Activated CD8-positive, alpha-beta memory T cell treated with anti-CD3 and anti-CD28 coated beads for 48 hours (primary cell): Measurements from ENCODE around the gene SH3BGRL.
"Not testable (repeated sequence)": the region's sequence is repeated elsewhere in the genome, so short reads cannot be mapped to it uniquely, and the experiment has no call there.

Experiments
- DNase-seq, 3 experiments: peaks; one replicate each; pipeline ENCODE4 v3.0.0-alpha.2; 2020; ENCODE audit warnings: low read depth in 2 of 3, low spot score in 2 of 3

SH3BGRL gene

DNA sequence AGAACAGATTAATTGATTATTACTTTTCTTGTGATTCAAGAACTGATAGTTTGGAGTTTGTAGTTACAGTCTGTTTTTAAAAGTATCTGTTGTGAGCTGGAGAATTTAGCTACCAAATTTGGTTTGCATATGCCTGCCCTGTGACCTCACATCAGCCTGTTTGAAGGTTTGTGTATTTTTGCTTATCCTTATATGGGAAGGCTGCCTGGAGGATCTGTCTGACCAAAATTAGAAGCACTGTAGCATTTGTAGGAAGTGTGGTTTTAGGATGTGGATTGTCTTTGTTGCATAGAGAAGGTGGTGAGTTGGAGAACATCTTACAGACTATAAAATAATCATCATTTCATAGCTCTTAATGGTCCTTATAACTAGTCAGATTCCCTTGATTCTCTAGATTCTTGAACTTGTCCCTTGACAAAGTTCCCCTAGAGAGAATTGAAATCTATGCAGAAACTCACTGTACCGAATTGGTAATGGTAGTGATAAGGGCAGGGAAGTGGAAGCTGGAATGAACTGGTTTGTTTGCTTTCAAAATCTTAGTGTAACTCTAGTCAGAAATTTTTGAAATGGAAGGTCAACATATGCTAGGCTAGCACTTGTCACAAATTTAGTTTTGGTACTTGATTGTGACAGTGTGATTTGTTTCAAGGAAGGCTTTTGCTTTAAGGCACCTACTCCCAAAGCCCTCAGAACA is 57.3 kb downstream of the SH3BGRL start:
- DNase-seq: no peak

DNA sequence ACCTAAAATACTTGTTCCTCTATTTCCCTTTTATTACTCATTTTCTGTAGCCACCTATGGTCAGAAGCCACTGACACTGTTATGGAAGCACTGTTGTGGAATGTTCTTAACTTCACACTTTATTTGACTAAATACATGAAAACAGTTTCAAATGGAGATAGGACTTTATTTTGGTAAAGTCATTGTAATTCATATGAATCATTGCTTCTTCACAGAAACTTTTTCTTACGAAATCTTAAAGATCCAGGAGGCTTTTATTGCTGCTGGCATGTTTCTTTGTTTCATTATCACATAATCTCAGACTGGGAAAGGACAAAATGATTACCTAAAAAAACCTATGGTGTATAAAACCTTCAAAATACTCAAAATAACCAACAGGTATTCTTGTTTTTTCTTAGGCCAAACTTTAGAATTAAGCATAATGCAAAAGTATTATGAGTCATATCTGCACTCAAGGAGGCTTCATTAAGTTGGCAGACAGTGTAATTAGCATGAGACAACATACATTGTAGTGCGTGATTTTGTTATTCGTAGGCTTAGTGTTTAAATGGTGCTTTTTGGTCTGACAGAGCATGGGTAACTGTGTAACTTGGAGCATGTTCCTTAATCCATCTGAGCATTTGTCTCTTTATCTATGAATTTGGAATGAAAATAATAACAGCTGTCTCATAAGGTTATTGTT is 58.0 kb downstream of the SH3BGRL start:
- no peak for DNase-seq

DNA sequence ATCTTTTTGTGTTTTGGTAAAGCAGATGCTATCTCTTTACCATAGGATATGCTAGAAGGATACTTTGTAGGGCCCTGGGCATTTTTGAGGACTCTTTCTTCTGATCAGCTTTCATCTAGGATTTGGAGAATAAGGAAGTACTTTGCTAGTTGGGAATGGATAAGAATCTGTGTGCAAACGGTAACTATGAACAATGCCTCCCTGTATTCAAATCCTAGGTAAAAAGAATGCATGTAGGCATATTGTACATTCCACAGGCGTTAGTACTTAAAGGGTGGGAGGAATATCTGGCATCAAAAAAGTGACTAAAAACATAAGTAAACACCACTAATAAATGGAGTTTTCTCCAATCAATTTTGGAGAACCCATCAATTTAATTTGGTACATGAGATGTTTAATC is 59.7 kb downstream of the SH3BGRL start:
- no peak for DNase-seq

DNA sequence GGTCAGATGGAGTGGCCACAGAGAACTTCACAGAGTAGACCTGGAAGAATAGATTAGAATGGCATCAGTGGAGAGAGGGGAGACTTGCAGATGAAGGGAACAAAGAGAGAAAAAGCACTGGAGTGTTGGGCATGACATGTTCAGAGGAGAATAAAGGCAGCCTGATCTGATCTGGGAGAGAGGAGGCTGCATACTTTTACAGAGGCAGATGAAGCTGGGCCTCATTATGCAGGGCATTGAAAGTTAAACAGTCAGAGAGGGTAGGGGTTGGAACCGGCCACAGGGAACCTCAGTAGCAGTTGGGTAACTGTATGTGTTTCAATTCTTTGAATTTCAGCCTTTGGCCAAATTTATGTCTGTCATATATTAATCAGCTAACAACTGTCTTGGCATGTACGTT is 61.2 kb downstream of the SH3BGRL start:
- no peak for DNase-seq

DNA sequence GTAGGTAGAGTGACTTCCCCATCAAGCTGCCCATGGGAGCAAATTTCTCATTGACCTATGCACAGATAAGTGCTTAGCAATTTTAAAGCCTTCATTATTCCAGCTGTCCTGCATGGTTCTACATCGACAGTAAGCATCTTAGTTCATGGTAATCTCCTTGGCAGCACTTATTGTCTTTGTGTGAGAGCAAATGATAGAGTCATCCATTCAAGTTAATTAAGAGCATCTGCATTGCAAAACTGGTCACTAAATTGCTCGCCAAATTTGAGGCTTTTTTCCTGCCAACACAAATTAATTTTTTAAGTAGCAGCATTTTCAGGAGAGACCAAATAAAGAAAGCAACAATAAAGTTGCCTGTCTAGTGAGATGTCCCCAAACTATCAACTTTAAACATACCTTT is 76.7 kb downstream of the SH3BGRL start:
- DNase-seq: no peak

DNA sequence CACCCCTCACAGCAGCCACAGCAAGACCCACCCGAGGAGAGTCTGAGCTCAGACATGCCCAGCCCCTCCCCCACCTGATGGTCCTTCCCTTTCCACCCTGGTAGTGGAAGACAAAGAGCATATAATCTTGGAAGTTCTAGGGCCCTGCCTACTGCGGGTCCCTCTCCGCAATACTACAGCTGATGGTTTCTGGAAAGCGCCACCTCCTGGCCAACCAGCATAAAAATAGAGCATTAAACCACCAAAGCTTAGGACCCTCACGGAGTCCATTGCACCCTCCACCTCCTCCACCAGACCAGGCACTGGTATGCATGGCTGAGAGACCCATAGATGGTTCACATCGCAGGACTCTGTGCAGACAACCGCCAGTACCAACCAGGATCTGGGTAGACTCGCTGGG is 78.2 kb downstream of the SH3BGRL start:
- no peak for DNase-seq

DNA sequence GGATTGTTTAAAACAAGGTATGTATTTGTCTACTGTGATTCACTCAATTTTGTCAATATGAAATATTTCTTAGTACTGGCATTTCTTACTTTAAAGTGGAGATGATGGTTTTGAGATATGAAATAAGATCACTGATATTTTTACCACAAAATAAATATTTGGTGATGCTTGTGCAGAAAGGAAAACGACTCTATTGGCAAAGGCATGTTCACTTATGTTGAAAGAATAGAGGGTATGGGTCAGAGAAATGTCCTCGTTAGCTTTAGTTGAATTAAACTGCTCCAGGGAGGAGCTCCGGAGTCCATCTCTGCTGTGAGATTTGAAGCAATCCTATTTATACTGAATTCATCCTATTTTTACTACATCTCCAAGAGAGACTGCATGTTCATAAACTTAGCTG is 84.2 kb downstream of the SH3BGRL start:
- no peak for DNase-seq

DNA sequence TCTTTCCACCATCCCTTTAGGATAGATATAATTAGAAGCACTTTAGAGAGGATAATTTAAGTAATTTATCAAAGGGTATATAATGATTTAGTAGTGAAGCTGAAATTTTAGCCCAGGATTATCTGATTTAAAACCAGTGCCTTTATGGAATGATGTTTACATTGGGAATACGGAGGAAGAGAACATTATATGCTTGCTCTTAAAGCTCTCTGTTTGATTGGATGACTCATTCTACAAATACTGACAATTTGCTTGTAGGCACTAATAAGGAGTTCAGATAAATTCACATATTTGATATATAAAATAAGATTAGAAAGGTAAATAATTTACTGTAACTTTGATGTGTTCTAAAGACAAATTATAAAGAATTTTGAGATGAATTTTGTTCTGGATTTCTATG is 84.7 kb downstream of the SH3BGRL start:
- DNase-seq: no peak

DNA sequence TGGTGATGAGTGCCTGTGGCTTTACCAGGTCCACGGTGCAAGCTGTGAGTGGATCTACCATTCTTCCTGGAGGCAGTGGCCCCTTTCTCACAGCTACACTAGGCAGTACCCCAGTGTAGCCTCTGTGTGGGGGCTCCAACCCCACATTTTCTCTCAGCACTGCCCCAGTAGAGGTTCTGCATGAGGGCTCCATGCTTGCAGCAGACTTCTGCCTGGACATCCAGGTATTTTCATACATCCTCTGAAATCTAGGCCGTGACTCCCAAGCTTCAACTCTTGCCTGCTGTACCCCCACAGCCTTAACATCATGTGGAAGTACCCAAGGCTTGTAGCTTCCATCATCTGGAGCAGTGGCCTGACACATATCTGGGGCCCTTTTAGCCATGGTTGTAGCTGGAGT is 90.1 kb downstream of the SH3BGRL start:
- DNase-seq: no peak

DNA sequence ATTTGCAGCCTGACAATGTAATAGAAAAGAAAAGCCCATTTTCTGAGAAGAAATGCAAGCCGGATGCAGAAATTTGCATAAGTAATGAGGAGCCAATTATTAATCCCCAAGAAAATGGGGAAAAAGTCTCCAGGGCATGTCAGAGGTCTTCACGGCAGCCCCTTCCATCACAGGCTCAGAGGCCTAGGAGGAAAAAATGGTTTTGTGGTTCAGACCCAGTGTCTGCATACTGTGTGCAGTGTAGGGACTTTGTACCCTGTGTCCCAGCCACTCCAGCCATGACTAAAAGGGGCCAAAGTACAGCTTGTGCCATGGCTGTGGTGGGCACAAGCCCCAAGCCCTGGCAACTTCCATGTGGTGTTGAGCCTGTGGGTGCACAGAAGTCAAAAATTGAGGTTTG is 92.2 kb downstream of the SH3BGRL start:
- no peak for DNase-seq

DNA sequence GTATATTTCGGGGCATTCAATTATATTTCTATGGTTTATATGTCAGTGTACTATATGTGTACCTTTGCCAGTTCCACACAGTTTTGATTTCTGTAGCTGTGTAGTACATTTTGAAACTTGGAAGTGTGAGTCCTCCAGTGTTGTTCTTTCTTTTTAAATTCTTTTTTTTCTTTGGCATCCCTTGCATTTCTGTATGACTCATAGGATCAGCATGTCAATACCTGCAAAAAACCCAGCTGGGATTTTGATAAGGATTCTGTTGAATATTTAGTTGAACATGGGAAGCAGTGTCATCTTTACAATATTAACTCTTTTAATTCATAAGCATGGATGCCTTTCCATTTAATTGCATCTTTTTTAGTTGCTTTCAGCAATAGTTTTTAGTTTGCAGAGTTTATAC is 100.0 kb downstream of the SH3BGRL start:
- no peak for DNase-seq

DNA sequence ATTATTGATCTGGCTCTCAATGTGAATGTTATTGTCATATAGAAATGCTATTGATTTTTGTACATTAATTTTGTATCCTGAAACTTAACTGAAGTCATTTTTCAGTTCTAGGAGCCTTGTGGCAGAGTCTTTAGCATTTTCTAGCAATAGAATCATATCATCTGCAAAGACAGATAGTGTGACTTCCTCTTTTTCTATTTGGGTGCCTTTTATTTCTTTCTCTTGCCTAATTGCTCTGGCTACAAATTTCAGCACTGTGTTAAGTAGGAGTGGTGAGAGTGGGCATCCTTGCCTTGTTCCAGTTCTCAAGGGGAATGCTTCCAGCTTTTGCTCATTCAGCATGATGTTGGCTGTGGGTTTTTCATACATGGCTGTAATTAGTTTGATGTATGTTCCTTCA is 102.7 kb downstream of the SH3BGRL start:
- no peak for DNase-seq

DNA sequence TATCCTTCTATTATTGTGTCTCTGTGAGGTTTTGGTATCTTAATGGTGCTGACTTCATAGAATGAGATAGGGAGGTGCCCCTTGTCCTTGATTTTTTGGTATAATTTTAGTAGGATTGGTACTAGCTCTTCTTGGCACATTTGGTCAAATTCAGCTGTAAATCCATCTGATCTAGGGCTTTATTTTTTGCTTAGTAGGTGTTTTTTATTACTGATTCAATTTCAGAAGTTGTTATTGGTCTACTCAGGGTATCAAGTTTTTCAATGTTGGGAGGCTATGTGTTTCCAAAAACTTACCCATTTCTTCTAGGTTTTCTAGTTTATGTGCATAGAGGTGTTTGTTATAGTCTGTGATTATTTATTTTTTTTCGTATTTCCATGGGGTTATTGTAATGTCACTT is 103.3 kb downstream of the SH3BGRL start:
- DNase-seq: no peak

DNA sequence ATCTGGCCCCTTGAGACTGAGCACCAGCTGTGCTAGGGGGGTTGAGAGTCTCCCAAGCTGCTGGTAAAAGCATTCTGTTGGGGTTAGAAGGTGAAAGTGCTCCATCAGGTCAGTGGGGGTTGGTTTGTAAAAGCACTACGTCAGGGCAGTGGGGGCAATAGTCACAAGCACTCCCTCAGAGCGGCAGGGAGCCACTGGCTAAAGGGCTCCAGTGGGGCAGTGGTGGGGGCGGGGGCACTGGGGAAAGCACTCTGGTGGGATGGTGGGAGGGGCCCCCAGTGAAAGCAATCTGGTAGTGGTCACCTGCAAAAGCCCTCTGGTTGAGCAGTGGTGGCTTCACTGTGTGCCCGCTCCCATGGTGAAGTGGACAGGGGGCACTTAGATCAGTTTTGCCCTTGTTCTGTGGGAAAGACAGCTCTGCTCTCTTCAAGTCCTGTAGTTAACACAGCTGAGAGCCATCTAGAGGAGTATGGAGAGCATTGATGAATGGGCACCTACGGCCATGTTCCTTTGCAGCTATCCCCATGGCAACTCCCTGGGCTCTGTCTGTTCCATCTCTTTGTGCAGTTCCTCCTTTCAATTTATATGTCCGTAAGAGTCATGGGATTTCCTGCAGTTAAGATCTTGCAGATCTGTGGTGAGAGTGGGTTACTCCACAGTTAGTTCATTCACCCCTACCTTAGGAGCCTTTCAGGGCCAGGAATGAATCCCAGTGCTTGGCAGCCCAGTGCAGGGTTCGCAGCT is 106.4 kb downstream of the SH3BGRL start:
- DNase-seq: no peak

DNA sequence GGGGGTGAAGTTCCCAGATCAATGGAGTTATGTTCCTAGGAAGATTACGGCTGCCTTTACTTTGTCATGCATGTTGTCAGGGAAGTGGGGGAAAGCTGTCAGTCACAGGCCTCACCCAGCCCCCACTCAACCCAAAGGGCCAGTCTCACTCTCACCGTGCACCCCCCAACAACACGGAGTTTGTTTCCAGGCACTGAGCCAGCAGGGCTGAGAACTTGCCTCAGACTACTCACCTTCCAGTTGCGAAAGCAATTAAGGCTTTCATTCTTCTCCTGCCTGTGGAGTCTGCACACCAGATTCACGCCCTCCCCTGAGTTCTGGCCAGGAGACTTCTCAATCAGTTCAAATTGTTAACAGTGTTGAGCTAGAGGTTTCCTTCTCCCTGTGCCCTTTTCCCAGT is 114.3 kb downstream of the SH3BGRL start:
- DNase-seq: no peak

DNA sequence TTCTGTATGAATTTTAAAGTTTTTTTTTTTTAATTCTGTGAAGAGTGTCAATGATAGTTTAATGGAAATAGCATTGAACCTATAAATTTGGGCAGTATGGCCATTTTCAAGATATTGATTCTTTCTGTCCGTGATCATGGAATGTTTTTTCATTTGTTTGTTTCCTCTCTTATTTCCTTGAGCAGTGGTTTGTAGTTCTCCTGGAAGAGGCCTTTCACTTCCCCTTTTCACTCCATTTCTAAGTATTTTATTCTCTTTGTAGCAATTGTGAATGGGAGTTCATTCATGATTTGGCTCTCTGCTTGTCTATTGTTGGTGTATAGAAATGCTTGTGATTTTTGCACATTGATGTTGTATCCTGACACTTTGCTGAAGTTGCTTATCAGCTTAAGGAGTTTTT is 129.8 kb downstream of the SH3BGRL start:
- DNase-seq: not testable (repeated sequence)

DNA sequence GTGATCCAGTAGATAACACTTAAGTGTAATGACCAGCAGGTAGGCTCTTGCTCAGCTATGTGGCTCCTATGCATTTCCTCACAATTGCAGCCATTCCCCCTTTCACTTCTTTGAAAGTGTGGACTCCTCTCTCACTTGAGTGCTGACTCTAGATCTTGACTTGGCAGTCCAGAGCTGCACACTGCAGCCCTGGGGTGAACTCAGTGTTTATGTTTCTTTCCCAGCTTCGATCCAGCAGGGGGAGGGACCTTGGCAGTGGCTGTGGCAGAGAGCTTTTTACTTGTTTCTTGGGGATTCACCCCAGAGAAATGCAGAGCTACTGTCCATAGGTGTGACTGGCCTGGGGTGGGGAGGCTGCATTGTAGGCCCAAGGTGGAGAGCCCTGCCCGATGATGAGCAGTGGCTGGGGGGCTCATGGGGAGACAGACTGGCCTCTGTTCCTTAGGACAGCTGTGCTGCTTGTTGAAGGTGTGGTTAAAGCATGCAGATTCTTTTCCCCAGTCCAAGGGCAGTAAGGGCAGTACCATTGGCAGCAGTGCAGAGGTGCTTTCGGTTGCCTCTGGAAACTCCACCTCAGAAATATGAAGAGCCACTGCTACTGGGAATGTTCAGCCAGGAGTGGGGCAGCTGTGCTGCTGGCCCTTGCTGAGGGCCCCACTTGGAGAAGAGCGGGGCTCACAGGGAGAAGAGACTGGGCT is 134.7 kb downstream of the SH3BGRL start:
- no peak for DNase-seq

DNA sequence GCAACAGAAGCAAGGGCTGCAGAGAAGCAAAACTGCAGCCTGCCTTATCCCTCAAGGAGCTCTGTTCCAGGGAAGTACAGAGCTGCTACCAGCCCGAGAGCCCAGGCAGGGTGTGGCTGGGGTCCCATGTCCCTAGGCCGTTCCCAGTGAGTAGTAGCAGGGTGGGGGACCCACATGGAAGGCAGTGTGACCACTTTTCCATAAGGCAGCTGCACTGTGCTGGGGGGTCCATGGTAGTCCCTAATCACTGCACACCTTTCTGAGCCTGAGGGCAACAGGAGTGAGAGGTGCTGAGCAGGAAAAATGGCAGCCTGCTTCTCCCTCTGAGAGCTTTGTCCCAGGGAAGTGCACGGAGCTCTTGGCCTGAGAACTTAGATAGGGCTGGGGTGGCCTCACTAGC is 135.9 kb downstream of the SH3BGRL start:
- no peak for DNase-seq

DNA sequence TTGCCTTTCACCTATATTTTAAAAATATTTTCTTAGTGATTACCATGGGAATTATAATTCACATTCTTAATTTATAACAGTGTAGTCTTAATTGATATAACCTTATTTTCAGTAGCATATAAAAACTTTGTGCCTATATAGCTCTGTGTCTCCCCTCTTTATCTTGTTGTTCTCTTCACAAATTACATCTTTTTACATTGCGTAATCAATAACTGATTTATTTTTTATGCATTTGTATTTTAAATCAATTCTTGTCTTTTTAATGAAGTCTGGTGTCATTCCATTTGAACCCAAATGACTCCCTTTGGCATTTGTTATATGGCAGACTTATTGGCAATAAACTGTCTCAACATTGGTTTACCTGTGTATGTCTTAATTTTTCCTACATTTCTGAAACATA is 137.0 kb downstream of the SH3BGRL start:
- DNase-seq: no peak

DNA sequence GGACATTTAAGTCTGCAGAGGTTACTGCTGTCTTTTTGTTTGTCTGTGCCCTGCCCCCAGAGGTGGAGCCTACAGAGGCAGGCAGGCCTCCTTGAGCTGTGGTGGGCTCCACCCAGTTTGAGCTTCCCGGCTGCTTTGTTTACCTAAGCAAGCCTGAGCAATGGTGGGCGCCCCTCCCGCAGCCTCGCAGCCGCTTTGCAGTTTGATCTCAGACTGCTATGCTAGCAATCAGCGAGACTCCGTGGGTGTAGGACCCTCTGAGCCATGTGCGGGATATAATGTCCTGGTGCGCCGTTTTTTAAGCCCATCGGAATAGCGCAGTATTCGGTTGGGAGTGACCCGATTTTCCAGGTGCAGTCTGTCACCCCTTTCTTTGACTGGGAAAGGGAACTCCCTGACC is 143.4 kb downstream of the SH3BGRL start:
- DNase-seq: not testable (repeated sequence)
